ENCODE results near the gene ANKDD1A. TPM values are rescaled to one million over a fixed set of nuclear protein-coding genes. Genes with fewer than 3 reads are reported as not detected.

Gene ANKDD1A
- total RNA-seq, 1 donor from 2014 or later, result 4.6 TPM

GRCh38 chr15:64990168-64990470 is 78.4 kb downstream of the ANKDD1A start:
- peaks cover 53% of the 10 kb centered on the region for H3K4me1 Mint-ChIP-seq (ENCODE audit: unreplicated experiment)
- H3K4me3 Mint-ChIP-seq (ENCODE audit: unreplicated experiment), result peak overlapping the region; percentile 89
- H3K27ac Mint-ChIP-seq (ENCODE audit: unreplicated experiment), result peak overlapping the region; percentile 95
- no peaks in the 10 kb centered on the region for H3K27me3 Mint-ChIP-seq (ENCODE audit: unreplicated experiment)
- peaks cover 7% of the 10 kb centered on the region for H3K36me3 Mint-ChIP-seq (ENCODE audit: unreplicated experiment)
- H3K9me3 Mint-ChIP-seq (ENCODE audit: unreplicated experiment), result no peaks in the 10 kb centered on the region
- TF ChIP-seq, protein P1, sequence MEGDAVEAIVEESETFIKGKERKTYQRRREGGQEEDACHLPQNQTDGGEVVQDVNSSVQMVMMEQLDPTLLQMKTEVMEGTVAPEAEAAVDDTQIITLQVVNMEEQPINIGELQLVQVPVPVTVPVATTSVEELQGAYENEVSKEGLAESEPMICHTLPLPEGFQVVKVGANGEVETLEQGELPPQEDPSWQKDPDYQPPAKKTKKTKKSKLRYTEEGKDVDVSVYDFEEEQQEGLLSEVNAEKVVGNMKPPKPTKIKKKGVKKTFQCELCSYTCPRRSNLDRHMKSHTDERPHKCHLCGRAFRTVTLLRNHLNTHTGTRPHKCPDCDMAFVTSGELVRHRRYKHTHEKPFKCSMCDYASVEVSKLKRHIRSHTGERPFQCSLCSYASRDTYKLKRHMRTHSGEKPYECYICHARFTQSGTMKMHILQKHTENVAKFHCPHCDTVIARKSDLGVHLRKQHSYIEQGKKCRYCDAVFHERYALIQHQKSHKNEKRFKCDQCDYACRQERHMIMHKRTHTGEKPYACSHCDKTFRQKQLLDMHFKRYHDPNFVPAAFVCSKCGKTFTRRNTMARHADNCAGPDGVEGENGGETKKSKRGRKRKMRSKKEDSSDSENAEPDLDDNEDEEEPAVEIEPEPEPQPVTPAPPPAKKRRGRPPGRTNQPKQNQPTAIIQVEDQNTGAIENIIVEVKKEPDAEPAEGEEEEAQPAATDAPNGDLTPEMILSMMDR (IDR thresholded peaks at IDR 0.05), result no peak
- DNase-seq (ENCODE audit: extremely low spot score, unreplicated experiment), result no peak

- DNase-seq (ENCODE audit: extremely low spot score, unreplicated experiment), result no peak
- Mint-ChIP-seq H3K4me3 (ENCODE audit: unreplicated experiment) (no peak overlapping the region), H3K27ac (ENCODE audit: unreplicated experiment) (peak overlapping the region; percentile 47), H3K27me3 (ENCODE audit: unreplicated experiment) (no peaks in the 10 kb centered on the region), H3K36me3 (ENCODE audit: unreplicated experiment) (peaks cover 4% of the 10 kb centered on the region), H3K9me3 (ENCODE audit: unreplicated experiment) (no peaks in the 10 kb centered on the region), H3K4me1 (ENCODE audit: unreplicated experiment) (peaks cover 46% of the 10 kb centered on the region)
- TF ChIP-seq, protein P1 (IDR thresholded peaks at IDR 0.05), result no peak
These were observed 79.9 kb downstream of the ANKDD1A start for GRCh38 chr15:64991536-64992135.

DNA sequence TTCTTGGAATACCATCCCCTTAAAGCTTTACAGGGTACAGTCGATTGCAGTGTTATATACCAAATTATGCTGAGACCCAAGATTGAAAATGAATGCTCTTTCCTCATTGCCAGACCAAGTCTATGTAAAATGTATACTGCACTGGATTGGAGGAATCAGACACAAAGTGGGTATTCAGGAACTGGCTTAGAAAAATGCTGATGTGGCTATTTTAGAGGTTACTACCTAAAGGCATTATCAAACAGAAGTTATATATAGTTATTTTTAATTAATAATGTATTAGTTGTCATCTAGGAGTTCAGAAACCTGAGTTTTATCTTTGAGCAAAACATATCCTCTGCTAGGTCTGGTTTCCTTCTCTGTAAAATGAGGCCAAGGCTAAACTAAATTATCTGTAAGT is 81.6 kb downstream of the ANKDD1A start:
- TF ChIP-seq, protein P1 (IDR thresholded peaks at IDR 0.05), result no peak
- H3K27ac Mint-ChIP-seq (ENCODE audit: unreplicated experiment), result peak overlapping the region; percentile 55

GRCh38 chr15:64997066-64997465 is 85.4 kb downstream of the ANKDD1A start:
- H3K27me3 Mint-ChIP-seq (ENCODE audit: unreplicated experiment), result no peaks in the 10 kb centered on the region
- H3K36me3 Mint-ChIP-seq (ENCODE audit: unreplicated experiment), result no peaks in the 10 kb centered on the region
- no peaks in the 10 kb centered on the region for H3K9me3 Mint-ChIP-seq (ENCODE audit: unreplicated experiment)
- TF ChIP-seq, protein P1 (IDR thresholded peaks at IDR 0.05), result no peak
- H3K4me1 Mint-ChIP-seq (ENCODE audit: unreplicated experiment), result peaks cover 5% of the 10 kb centered on the region
- no peak overlapping the region for H3K27ac Mint-ChIP-seq (ENCODE audit: unreplicated experiment)
- no peak for DNase-seq (ENCODE audit: extremely low spot score, unreplicated experiment)
- no peak overlapping the region for H3K4me3 Mint-ChIP-seq (ENCODE audit: unreplicated experiment)

More for the DNA sequence above, 81.6 kb downstream of the ANKDD1A start:
- Mint-ChIP-seq H3K27me3 (ENCODE audit: unreplicated experiment) (no peaks in the 10 kb centered on the region), H3K9me3 (ENCODE audit: unreplicated experiment) (no peaks in the 10 kb centered on the region), H3K4me1 (ENCODE audit: unreplicated experiment) (peaks cover 30% of the 10 kb centered on the region), H3K4me3 (ENCODE audit: unreplicated experiment) (peak overlapping the region; percentile 42), H3K36me3 (ENCODE audit: unreplicated experiment) (peaks cover 2% of the 10 kb centered on the region)
- DNase-seq (ENCODE audit: extremely low spot score, unreplicated experiment), result no peak

GRCh38 chr15:64997745-64998375 is 86.2 kb downstream of the ANKDD1A start:
- Mint-ChIP-seq H3K9me3 (ENCODE audit: unreplicated experiment) (no peaks in the 10 kb centered on the region), H3K27me3 (ENCODE audit: unreplicated experiment) (no peaks in the 10 kb centered on the region), H3K27ac (ENCODE audit: unreplicated experiment) (no peak overlapping the region), H3K36me3 (ENCODE audit: unreplicated experiment) (peaks cover 3% of the 10 kb centered on the region), H3K4me3 (ENCODE audit: unreplicated experiment) (no peak overlapping the region), H3K4me1 (ENCODE audit: unreplicated experiment) (peaks cover 5% of the 10 kb centered on the region)
- TF ChIP-seq, protein P1 (IDR thresholded peaks at IDR 0.05), result no peak
- DNase-seq (ENCODE audit: extremely low spot score, unreplicated experiment), result no peak

All from osteocyte (in vitro differentiated cells).